UCSD-AML1 (cell line): ENCODE results near the gene HSPA12A.

Experiments
- DNase-seq: peaks from one replicate; lab custom pipeline; 2025; ENCODE audit not compliant: unreplicated experiment; lab: John Stamatoyannopoulos, UW

The HSPA12A gene

DNA sequence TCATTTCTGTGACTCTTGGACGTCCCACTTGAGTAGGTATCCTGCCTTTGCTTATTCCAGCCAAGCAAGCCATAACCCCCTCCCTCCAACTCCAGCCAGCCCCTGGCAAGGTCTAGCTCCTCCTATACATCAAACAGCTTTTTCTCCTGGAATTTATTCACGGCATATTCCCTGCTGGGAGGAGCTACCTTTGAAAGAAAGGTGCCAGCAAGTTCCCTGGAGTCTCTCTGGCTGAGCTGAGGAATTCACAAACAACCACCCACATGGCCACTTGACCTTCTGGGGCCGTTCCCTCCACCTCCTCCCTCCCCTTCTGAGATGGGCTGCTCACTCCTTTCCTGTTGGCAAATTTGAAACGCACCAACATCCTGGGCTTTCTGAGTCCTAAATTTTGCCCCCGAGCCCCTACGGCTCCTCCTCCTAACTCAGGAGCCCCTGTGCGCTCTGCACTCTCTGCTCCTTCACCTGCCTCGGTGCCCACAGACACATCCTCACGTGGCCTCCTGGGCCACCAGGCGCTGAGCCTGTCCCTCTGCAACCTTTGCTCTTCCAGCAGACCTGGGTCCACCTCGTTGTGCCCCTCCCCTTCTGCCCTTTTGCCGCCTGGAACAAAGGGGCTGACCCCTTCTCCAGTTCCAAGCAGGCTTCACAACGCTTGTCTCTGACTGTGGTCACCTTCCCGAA is 48.0 kb downstream of the HSPA12A start:
- DNase-seq, result no peak

DNA sequence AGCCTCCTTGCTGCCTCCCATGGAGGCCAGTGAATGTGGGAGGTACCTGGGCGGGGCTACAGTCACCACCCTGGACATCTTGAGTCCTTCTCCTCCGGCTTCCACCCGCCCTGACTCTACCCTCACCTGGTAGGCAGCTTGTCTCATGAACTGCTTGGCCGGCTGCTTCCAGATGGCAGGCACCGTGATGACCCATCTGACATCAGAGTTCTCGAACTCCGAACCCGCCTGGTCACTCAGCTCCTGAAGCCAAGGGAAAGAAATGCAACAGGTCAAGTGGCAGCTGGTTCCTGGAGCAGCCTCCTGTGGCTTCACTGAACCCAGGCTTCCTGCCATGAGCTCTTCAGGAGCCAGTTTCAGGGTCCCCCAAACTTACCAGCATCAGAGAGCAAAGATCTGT is 50.1 kb downstream of the HSPA12A start:
- DNase-seq, result no peak

DNA sequence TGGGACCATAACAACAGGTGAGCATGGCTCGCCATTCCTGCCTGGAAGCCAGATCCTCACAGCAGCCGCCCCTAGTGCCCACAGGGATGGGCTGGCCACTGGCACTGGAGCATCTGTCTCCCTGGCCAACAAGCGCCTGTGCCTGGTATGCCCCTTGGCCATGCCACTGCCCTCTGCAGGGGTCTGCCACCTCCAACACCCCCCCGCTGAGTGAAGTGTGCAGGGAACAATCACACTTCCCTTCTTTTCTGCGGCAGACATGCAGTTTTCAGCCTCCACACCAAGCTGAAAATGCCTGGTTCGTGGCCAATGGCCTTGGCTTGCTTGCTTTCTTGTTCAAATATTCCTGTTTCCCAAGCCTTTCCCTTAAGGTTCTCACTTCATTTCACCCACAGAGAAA is 50.7 kb downstream of the HSPA12A start:
- DNase-seq, result no peak

DNA sequence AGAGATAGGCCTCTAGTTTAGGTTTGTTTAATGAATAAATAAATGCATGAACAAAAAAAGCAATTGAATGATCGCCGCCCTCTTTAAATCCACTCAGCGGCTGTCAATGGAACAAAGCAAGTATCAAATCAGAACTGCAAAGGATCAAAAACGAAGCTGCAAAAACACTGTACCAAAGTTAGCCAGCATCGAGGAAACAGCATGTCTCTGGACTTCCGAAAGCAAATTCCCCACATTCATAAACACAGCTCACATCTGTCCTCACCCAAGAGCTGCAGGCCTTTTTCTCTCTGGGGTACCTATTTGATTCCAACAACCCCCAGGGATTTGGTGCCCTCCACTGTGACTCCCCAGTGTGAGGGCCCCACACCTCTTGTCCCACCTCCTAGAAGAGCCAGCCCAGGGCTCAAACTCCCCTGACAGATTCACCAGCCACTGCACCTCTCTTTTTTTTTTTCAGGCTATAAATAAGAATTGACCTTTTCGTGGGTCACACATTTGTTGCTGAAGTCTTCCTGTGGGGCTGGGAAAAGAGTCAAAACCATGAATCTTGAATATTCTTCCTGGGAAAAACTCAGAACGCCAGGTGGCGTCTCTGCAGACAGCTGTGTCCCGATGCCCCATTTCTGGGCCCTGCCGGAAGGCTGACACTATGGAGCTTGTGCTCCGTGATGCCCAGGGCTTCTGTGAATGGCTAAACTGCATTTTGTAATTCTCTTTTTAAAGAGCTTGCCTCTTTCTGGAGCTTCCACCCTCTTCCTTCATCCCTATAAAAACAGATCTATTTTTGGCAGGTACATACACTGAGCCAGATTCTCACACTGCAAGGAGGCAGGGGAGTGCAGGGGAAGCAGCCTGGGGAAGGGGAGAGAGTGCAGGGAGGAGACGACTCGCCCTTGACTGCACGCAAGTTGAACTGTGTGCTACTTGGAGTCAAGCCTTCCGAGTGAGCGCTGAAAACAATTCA is 51.7 kb downstream of the HSPA12A start:
- DNase-seq, result no peak

DNA sequence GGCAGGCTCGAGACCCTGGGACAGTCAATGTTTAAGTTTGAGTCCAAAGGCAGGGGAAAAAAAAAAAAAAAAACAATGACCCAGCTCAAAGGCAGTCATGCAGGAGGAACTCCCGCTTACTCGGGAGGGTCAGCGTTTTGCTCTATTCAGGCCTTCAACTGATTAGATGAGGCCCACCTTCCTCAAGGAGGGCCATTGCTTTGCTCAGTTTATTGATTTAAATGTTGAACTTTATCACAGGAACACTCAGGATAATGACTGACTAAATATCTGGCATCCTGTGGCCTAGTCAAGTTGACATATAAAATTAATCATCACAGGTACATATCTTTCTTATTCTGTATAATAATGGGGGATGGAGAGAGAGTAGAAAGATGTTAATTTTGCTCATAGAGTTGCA is 52.6 kb downstream of the HSPA12A start:
- no peak for DNase-seq

DNA sequence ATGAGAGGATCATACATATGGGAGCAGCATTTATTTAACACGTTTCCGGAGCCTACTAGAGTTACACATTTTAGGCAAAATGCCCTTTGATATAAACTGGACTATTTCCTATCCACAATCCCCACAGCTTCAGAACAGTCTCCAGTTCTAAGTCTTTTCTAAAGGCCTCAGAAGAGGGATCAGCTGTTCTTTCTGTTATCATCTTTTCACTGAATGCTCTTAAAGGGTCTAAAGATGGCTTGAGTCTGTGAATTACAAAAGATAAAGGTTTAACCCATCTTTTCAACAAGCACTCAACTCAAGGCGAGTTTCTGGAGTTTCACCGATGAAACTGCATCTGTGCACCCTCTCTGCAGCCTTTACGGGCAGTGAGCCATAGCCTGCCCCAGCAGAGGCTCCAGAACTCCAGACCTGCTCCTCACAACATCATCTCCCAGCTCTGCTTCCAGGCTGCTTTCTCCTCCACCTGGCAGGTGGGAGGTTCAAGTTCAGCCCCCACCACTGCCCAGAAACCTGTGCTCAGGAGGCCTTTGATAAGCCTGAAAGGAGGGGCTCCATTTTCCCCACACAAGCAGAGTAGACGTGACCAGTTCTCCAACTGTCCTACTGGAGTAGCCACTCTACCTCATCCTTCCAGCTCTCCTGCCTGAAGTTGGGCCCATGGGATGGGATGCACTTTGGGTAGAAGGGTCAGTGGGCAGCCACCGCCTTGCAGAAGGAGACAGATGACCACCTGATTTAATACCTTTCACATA is 53.4 kb downstream of the HSPA12A start:
- DNase-seq, result no peak

DNA sequence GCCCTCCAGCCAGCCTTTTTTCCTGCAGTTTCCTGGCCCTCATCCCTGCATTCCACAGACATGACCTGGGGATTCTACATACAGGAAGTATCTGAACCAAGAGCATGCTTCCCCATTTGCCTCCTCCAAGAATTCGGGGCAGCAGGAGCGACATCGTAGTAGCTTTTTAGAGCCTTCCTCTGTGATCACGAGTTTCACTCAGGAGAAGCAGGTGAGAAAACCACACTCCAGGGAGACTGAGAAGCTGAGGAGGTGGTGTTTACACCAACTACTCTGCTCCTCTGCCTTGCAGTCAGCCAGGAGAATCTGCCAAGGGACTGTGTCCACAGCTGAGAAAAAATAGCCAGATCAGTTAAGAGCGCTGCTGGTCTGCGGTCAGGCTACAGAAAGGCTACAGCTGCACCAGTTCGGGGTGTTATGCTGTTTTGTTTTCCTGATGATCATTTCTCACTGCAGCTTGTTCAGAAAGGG is 54.1 kb downstream of the HSPA12A start:
- DNase-seq, result no peak

DNA sequence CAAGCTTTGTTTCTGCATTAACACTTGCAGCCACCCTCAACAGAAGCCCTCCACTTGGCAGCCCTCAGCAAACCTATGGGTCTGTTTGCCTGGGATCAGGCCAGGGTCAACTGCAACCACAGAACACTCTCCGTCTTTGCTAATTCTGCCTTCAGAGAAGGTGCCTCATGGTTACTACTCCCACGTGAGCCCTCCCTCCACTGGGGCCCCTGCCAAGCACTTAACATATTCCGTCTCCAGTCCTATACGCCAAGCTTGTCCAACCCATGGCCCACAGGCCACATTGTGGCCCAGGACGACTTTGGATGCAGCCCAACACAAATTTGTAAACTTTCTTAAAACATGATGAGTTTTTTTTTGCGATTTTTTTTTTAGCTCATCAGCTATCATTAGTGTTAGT is 54.7 kb downstream of the HSPA12A start:
- DNase-seq, result no peak

DNA sequence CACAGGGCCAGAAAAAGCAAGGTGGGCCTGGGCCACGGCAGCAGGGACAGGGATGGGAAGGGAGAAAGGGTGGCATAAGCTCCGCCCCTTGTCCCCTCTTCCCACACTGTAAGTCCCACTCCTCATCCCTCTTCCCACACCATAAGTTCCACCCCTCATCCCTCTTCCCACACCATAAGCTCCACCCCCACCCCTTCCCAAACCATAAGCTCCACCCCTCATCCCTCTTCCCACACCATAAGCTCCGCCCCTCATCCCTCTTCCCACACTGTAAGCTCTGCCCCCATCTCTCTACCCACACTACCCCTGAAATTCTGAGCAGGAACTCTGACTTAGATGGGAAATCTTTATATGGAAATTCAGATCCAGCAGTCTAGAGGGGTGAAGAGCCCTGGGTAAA is 55.7 kb downstream of the HSPA12A start:
- DNase-seq, result no peak

DNA sequence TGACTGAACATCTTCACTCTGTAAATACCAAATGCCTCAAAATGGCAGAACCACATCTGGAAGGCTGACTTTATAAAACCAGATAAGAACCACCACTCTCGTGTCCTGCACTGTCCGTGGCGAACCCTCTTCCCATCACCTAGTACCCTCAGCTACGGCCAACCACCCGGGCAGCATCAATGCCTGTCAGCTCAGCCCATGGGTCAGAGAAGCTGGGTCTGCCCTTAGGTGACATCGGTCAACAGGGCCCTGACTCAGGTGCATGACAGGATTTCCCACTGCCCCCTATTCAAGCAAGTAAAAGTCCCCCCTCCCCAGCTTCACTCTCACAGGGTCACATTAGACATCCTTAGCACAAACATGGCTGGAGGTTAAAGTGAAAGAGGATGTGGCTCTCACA is 56.6 kb downstream of the HSPA12A start:
- DNase-seq, result no peak

DNA sequence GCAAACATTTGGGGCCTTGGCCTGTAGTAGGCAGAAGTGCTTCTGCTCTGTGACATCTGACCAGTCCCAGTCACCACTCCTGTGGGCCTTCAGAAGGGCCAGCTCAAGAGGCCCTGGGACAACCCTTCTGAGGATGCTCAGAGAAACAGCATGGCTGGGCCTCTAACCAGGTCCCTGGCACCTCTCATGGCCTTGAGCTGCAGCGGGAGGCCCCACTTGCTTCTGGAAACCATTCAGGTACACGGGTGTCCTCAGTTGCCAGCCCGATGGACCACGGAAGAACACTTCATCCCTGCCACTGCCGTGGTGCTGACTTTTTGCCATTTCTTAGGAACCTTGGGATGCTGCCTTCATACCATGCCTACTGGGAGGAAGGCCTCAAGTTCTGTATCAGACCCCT is 57.6 kb downstream of the HSPA12A start:
- DNase-seq, result no peak

DNA sequence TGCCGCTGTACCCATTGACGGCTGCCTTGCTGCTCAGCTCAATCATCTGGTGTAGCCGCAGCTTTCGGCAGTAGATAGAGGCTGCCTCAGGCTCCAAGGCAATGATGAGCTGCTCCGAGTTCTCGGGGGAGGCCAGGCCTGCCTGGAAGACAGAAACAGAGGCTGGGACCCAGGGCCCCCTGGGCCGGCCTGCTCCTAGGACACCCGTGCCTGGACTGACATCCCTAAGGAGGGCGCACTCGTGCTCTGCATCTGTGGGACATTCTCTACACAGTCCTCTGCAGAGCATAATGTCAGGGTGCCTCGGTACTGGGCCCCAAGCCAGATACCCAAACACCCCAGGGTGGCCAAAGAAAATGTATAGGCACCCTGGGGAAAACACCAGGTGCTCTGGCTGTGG is 58.5 kb downstream of the HSPA12A start:
- no peak for DNase-seq

DNA sequence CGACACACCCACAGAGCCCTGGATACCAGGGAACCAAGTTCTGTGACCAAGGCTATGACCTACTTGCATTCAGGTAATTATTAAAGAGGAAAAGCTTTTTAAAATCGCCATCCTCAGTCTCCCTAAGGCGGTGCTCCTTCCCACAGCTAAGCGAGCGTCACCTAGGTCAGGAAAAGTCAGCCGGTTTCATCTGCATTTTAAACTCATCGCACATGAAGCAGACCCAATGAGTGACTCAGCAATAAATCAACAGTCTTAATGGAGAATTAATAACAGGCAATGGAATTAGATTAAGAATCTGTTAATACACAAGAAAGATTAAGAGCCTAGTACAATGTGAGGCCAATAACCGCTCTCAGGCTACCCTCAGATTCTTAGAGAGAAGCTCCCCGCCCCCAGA is 59.2 kb downstream of the HSPA12A start:
- no peak for DNase-seq

DNA sequence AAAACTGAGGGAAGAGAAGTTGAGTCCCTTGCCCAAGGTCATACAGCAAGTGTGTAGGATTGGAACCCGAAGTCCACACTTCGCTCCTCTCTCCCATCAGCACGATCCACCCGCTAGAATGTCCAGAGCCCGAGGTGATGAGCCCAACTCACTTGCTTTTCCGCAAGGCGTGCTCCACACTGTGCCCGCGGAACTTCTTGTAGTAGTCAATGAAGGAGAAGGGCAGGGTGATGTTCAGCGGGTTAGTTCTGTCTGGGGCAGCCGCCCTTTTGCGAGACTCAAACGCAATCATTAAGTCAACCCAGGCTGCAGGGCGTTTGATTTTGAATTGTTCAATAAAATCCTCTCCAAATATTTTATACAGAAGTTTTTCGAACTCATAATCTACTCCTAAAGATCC is 63.0 kb downstream of the HSPA12A start:
- DNase-seq, result no peak

DNA sequence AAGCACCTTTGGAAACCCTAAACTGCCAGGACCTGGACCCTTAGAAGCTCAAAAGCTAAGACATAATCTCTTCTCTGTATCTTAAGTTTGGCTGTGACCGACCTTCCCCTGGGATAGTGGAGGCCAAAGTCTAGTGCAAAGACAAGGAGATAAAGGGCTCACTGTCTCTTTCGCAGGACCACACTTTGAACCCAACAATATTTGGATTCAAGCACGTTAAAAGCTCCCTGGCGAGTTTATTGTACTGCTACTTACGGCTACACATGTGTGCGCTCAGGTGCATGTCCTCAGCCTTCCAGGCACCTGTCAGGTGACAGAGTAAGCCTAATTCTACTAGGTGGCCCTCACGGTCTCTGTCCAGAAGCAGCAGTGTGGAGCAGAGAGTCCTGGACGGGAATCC is 65.7 kb downstream of the HSPA12A start:
- DNase-seq, result no peak

DNA sequence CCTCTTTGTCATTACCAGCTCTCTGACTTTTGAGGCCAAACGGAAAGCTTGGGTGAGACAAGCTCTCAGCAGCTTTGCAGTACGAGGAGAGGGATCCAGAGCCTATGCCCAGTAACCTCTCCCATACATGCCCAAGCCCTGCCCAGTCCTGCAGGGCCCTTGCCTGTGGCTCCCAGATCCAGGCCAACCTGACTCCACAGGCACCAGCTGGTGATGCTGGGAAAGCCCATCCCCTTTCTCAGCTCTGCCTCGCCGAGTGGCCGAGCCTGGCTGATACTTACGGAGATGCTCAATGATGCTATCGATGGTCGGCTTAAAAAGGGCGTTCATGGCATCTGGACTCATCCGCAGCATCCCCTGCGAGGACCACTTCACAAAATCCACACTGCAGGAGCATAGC is 66.2 kb downstream of the HSPA12A start:
- no peak for DNase-seq

DNA sequence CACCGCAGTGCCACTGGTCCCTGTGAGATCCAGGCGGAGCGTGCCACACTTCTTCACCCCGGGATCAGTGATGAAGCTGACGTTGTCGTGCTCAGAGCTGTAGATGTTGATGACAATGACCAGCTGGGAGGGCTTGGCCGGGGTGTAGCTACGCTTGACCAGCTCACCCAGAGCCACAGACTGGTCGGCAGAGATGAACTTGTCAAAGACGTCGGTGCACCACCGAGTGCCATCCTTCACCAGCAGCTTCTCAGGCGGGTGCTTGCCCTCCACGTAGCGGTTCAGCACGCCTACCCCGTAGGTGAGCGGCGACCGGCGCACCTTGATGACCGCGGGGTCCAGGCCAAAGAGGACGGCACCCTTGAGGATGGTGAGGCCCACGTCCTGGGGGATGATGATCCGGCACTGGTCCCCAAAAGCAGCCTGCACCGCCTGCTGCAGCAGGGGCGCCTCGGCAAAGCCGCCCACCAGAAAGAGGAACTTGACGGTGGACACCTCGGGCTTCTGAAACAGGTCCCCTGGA is 67.4 kb downstream of the HSPA12A start:
- DNase-seq, result no peak

DNA sequence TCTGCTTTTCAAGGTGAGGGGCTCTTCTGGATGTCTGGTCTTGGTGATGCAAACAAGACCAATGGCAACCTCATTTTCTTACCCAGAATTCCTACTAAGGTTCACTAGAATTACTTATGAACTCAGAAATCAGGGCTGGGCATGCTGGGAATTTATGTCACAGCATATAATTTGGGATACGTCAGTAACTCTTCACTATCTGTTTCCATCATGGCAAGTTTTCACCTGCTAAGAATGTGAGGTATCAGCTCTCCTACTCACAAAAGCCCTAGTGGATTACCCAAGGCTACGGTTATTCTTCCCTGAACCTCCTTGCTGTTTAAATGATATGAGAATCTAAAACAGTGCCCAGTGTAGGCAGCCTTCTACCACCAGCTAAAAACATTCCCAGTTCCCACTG is 68.5 kb downstream of the HSPA12A start:
- DNase-seq, result no peak

DNA sequence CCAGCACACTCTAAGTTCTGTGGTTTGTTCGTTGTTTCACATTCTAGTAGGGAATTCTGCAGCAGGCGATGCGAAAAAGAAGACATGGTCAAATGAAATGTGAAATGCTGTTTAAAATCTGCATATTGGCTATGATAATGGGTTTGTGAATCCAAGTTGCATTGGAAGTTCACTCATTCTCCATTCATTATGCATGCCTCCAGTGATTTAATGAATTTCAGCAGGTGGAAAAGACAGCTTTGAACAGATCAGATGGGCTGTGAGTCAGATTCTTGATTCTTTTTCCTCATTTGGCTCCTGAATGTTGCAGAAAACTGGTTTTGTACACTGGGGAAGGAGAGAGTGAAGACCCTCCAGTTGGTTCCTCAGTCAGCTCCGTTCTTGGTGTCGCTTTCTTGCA is 69.5 kb downstream of the HSPA12A start:
- no peak for DNase-seq

DNA sequence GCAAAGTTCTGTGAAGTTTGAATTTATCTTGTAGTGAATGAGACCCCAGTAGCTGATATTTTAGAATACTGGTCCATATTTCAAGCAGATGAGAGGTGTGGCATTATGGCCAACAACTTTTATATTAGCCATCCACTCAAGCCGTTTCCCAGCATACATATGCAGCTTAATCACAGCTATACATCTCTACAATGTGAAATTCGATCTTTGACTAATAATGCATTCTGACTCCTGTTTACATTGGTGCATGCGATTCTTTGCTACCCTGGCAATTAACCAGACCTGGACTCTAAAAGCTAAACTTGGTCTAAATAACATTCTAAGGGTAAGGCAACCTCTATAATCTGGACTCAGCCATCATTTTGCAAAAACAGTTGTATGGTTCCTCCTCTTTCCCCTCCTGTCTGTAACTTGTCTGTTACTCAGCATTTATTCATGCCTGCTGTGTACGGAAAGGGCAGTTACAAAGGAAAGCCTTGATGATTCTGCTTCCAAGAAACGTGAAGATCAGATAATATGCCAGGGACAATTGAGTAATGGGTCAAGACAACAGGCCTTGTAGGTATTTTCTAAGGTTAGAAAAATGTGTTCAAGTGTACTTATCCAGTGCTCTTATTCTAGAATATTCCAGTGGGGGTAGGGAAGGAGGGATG is 71.0 kb downstream of the HSPA12A start:
- no peak for DNase-seq

DNA sequence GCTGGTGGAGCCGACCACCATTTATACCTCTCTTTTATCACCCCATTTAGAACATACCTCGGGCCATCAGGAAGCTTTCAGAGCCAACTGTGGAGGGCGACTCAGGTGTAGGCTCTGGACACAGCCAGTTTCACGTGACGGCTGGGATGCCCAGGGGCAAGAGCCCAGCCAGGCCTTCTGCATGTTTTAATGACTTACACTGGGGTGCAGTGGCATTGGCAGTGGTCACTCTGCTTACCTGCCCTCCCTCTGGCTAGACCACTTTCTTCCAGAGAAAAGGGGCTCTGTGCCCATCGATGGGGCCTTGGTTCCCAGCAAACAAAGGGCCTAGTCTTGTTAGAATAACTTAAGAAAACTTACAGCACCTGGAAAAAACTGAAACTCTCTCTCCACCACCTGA is 71.7 kb downstream of the HSPA12A start:
- no peak for DNase-seq
